ENCODE results near the gene RPS25. TPM values are rescaled to one million over a fixed set of nuclear protein-coding genes. Genes with fewer than 3 reads are reported as not detected.
"Not testable (repeated sequence)": the region's sequence is repeated elsewhere in the genome, so short reads cannot be mapped to it uniquely, and the experiment has no call there.

Gene RPS25
- total RNA-seq, 1 donor from 2014 or later: 2,482 TPM

DNA sequence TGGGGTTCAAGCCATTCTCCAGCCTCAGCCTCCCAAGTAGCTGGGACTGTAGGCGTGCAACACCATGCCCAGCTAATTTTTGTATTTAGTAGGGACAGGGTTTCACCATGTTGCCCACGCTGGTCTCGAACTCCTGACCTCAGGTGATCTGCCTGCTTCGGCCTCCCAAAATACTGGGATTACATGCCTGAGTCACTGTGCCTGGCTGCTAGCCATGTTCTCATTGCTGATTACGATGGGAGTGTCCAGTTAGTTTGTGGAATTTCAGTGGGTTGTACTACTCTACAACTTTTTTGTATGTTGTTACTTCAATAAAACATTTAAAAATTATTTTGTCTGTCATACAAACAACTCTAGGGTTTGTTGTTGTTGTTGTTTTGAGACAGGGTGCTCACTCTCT, 44.6 kb upstream of the RPS25 start:
- Histone ChIP-seq H3K4me1 (peaks cover 6% of the 10 kb centered on the region), H3K79me2 (ENCODE audit: low read depth) (peaks cover 8% of the 10 kb centered on the region), H3F3A (ENCODE audit: low read depth) (peaks cover 15% of the 10 kb centered on the region), H3K27ac (no peak overlapping the region), H4K20me1 (ENCODE audit: low read depth) (no peaks in the 10 kb centered on the region), H3K4me2 (no peak overlapping the region), H2AFZ (replicated peaks) (no peak overlapping the region), H3K4me3 (no peak overlapping the region), H3K36me3 (no peaks in the 10 kb centered on the region), H3K9me3 (ENCODE audit: low read depth) (no peaks in the 10 kb centered on the region), H3K9ac (no peak overlapping the region), H3K27me3 (no peaks in the 10 kb centered on the region)
- Mint-ChIP-seq H3K4me3 (no peak overlapping the region), H3K9me3 (no peaks in the 10 kb centered on the region), H3K27ac (no peak overlapping the region), H3K4me1 (peaks cover 16% of the 10 kb centered on the region), H3K36me3 (peaks cover 2% of the 10 kb centered on the region), H3K27me3 (ENCODE audit: insufficient read depth, low read depth) (peaks cover 2% of the 10 kb centered on the region)
- no peak for DNase-seq (ENCODE audit: low spot score)
- TF ChIP-seq EZH2 (IDR thresholded peaks at IDR 0.05) (no peak), EZH2phosphoT487 (IDR thresholded peaks at IDR 0.05) (no peak)
- TF ChIP-seq, protein P1, sequence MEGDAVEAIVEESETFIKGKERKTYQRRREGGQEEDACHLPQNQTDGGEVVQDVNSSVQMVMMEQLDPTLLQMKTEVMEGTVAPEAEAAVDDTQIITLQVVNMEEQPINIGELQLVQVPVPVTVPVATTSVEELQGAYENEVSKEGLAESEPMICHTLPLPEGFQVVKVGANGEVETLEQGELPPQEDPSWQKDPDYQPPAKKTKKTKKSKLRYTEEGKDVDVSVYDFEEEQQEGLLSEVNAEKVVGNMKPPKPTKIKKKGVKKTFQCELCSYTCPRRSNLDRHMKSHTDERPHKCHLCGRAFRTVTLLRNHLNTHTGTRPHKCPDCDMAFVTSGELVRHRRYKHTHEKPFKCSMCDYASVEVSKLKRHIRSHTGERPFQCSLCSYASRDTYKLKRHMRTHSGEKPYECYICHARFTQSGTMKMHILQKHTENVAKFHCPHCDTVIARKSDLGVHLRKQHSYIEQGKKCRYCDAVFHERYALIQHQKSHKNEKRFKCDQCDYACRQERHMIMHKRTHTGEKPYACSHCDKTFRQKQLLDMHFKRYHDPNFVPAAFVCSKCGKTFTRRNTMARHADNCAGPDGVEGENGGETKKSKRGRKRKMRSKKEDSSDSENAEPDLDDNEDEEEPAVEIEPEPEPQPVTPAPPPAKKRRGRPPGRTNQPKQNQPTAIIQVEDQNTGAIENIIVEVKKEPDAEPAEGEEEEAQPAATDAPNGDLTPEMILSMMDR (IDR thresholded peaks at IDR 0.05): no peak

DNA sequence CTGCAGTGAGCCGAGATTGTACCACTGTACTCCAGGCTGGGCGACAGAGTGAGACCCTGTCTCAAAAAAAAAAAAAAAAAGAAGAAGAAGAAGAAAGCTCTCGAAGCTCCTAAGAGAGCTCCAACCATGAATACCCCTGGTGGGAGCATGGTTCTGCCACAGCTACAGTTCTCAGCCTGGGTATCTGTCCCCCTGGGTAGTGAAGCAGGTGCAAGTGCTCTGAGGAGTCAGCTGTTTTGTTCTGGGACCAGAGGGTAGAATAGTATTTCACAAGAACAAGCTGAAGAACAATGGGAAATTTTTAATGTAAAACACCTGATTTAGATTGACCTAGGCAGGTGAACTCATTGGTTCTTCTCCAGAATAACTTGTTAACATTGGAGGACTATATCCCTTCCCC, 43.1 kb upstream of the RPS25 start:
- peaks cover 16% of the 10 kb centered on the region for H3F3A ChIP-seq (ENCODE audit: low read depth)
- no peak overlapping the region for H3K4me3 ChIP-seq
- peaks cover 6% of the 10 kb centered on the region for H3K4me1 ChIP-seq
- peaks cover 2% of the 10 kb centered on the region for H3K36me3 Mint-ChIP-seq
- H3K9me3 Mint-ChIP-seq: no peaks in the 10 kb centered on the region
- no peak overlapping the region for H3K27ac Mint-ChIP-seq
- no peak for DNase-seq (ENCODE audit: low spot score)
- peaks cover 2% of the 10 kb centered on the region for H3K27me3 Mint-ChIP-seq (ENCODE audit: insufficient read depth, low read depth)
- no peaks in the 10 kb centered on the region for H3K27me3 ChIP-seq
- no peak overlapping the region for H3K4me3 Mint-ChIP-seq
- H4K20me1 ChIP-seq (ENCODE audit: low read depth): peaks cover 2% of the 10 kb centered on the region
- H3K4me1 Mint-ChIP-seq: peaks cover 13% of the 10 kb centered on the region
- no peak overlapping the region for H2AFZ ChIP-seq (replicated peaks)
- no peak overlapping the region for H3K4me2 ChIP-seq
- no peaks in the 10 kb centered on the region for H3K36me3 ChIP-seq
- H3K79me2 ChIP-seq (ENCODE audit: low read depth): peaks cover 14% of the 10 kb centered on the region
- no peaks in the 10 kb centered on the region for H3K9me3 ChIP-seq (ENCODE audit: low read depth)
- no peak overlapping the region for H3K9ac ChIP-seq
- H3K27ac ChIP-seq: no peak overlapping the region
- TF ChIP-seq EZH2phosphoT487 (IDR thresholded peaks at IDR 0.05): no peak
- no peak for TF ChIP-seq EZH2 (IDR thresholded peaks at IDR 0.05)
- TF ChIP-seq, protein P1 (IDR thresholded peaks at IDR 0.05): no peak

DNA sequence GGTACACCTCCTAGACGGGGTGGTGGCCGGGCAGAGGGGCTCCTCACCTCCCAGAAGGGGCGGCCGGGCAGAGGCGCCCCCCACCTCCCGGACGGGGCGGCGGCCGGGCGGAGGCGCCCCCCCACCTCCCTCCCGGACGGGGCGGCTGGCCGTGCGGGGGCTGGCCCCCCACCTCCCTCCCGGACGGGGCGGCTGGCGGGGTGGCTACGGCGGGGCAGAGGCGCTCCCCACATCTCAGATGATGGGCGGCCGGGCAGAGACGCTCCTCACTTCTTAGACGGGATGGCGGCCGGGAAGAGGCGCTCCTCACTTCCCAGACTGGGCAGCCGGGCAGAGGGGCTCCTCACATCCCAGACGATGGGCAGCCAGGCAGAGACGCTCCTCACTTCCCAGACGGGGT, 41.0 kb upstream of the RPS25 start:
- Mint-ChIP-seq H3K36me3 (peaks cover 13% of the 10 kb centered on the region), H3K4me3 (peak overlapping the region; percentile 73), H3K4me1 (peaks cover 18% of the 10 kb centered on the region)
- H3K27ac ChIP-seq; H3K4me3 ChIP-seq; H3K27me3 ChIP-seq; H3K4me1 ChIP-seq; H3K27ac Mint-ChIP-seq; H2AFZ ChIP-seq (replicated peaks); DNase-seq (ENCODE audit: low spot score); H3K27me3 Mint-ChIP-seq (ENCODE audit: insufficient read depth, low read depth); H3K9me3 Mint-ChIP-seq; H3K9ac ChIP-seq; H3K9me3 ChIP-seq (ENCODE audit: low read depth); H3K36me3 ChIP-seq; H3K4me2 ChIP-seq: not testable (repeated sequence)
- H3K79me2 ChIP-seq (ENCODE audit: low read depth): peaks cover 36% of the 10 kb centered on the region
- H3F3A ChIP-seq (ENCODE audit: low read depth): peaks cover 16% of the 10 kb centered on the region
- H4K20me1 ChIP-seq (ENCODE audit: low read depth): peaks cover 12% of the 10 kb centered on the region

DNA sequence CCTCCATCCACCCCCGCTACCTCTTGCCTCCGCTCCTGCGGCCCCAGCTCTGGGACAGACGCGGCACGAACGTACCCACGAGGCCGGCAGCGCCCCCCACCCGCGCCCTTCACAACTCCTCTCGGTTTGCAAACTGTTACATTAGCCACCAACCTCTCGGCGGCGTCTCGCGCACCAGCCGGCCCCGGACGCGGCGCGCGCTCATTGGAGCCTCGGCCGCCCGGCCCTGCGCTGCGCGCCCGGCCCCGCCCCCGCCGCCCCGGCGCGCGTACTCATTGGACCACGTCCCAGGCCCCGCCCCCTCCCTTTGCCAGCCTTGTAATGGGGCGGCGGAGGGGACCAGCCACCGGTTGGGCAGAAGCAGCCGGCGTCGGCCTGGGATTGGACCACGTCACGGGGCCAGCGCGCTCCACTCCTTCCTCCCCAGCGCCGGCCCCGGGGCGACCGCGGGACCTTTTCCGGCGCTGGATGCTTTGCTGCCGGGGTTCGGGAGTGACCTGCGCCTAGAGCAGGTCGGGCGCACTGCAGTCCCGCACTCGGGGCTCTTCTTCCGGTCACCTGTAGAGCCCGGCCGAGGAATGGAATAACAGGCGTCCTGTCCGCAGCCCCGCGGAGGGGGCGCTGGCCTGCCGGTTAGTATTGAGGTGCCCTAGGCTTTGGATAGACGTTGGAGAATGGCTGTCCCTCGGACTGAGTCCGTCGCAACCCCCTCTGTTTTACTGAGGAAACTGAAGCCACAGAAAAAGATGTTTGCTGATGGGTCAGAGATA, 39.0 kb upstream of the RPS25 start, which contains the start of gene HYOU1:
HYOU1 (minus strand) TSS at position 206 of the 770 bp plus-strand sequence. CDS start 1,045 bp downstream, outside the sequence.
- DNase-seq (ENCODE audit: low spot score): peak; percentile 100
- peak within 1 kb of the TSS; percentile 67 for H2AFZ ChIP-seq (replicated peaks)
- H3K9me3 ChIP-seq (ENCODE audit: low read depth): no peaks in the 10 kb centered on the region
- Mint-ChIP-seq H3K27me3 (ENCODE audit: insufficient read depth, low read depth) (peaks cover 4% of the 10 kb centered on the region), H3K36me3 (peaks cover 27% of the 10 kb centered on the region), H3K9me3 (no peaks in the 10 kb centered on the region), H3K4me1 (peaks cover 18% of the 10 kb centered on the region), H3K4me3 (peak within 1 kb of the TSS; percentile 96), H3K27ac (peak within 1 kb of the TSS; percentile 88)
- TF ChIP-seq EZH2phosphoT487 (IDR thresholded peaks at IDR 0.05): no peak
- TF ChIP-seq, protein P1 (IDR thresholded peaks at IDR 0.05): peak; percentile 50
- TF ChIP-seq EZH2 (IDR thresholded peaks at IDR 0.05): no peak
- H4K20me1 ChIP-seq (ENCODE audit: low read depth): peaks cover 12% of the 10 kb centered on the region
- H3K9ac ChIP-seq: peak within 1 kb of the TSS; percentile 96
- peak within 1 kb of the TSS; percentile 95 for H3K4me2 ChIP-seq
- H3K27me3 ChIP-seq: no peaks in the 10 kb centered on the region
- peak within 1 kb of the TSS; percentile 99 for H3K27ac ChIP-seq
- peaks cover 6% of the 10 kb centered on the region for H3K4me1 ChIP-seq
- H3K4me3 ChIP-seq: peak within 1 kb of the TSS; percentile 84
- H3K36me3 ChIP-seq: no peaks in the 10 kb centered on the region
- H3K79me2 ChIP-seq (ENCODE audit: low read depth): peaks cover 42% of the 10 kb centered on the region
- peaks cover 16% of the 10 kb centered on the region for H3F3A ChIP-seq (ENCODE audit: low read depth)

All from neural progenitor cell (in vitro differentiated cells).